Breast epithelium (tissue), 3 donors: ENCODE data around the gene SPIRE1.

Experiments
- CTCF ChIP-seq, 3 donors: fragments of 450-650 bp; IDR thresholded peaks; one replicate each; pipeline ENCODE4 v1.5.1; 2016 to 2017; ENCODE audit warnings: antibody characterized with exemption in 3 of 3, mild to moderate bottlenecking in 3 of 3, moderate library complexity in 3 of 3
- POLR2A ChIP-seq: fragments of 450-650 bp; IDR thresholded peaks from one replicate; pipeline ENCODE4 v1.6.1; 2016; ENCODE audit warnings: antibody characterized with exemption, mild to moderate bottlenecking, moderate library complexity
- POLR2AphosphoS5 ChIP-seq, 3 donors: sonication (generic); formaldehyde crosslinking; IDR thresholded peaks; one replicate each; pipeline ENCODE4 v1.6.1; 2017; ENCODE audit warnings: antibody characterized with exemption in 3 of 3

- TF ChIP-seq POLR2AphosphoS5 (IDR thresholded peaks at IDR 0.05) (no peak), CTCF (IDR thresholded peaks at IDR 0.05) (no peak), POLR2A (no peak)
These were observed 234.1 kb downstream of the SPIRE1 start for GRCh38 chr18:12423820-12424219.
